ENCODE results near the gene ATG13.

DNA sequence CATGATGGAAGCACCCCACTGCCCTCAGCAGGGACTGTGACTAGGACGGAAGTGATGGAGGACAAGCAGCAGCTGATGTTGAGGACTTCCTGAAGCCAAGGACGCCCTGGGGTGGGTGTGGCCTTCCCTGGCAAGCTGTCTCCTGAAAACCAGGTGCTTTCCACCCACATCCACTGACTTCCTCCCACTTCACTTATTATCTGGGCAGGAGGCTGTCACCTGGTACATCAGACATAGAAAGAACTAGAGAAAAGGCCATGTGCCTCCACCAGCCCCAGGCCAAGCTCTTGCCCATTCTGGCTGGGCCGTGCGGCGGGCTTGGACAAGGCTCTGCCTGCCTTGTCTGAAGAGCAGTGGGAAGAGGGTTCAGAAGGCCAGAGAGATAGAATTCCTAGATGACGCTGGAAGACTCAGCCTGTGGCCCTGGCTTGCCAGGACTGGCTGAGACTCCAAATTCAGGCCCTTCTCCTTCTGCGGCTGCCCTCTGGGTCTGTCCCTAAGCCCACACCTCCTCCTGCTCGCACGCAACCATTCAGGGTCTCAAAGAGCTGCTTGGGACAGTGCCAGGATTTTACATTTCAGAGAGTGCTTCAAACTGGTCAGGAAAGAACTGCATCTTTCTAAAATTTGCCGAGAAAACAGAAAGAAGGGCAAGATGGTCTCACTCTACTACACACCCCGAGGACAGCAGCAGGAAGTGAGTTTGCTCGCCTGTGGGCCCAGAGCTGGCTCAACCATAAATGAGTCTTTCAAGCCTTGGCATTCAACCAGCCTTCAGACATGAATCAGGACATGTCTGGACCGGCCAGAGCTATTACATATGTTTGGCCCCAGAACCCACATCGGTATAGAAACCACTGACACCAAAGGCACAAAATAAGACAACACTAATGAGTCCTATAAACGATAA lies 69.8 kb downstream of the ATG13 start:
- TF ChIP-seq, protein P1, sequence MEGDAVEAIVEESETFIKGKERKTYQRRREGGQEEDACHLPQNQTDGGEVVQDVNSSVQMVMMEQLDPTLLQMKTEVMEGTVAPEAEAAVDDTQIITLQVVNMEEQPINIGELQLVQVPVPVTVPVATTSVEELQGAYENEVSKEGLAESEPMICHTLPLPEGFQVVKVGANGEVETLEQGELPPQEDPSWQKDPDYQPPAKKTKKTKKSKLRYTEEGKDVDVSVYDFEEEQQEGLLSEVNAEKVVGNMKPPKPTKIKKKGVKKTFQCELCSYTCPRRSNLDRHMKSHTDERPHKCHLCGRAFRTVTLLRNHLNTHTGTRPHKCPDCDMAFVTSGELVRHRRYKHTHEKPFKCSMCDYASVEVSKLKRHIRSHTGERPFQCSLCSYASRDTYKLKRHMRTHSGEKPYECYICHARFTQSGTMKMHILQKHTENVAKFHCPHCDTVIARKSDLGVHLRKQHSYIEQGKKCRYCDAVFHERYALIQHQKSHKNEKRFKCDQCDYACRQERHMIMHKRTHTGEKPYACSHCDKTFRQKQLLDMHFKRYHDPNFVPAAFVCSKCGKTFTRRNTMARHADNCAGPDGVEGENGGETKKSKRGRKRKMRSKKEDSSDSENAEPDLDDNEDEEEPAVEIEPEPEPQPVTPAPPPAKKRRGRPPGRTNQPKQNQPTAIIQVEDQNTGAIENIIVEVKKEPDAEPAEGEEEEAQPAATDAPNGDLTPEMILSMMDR (IDR thresholded peaks at IDR 0.05 in 2 of 3, conservative IDR thresholded peaks at IDR 0.05 in 1 of 3; ENCODE audit: borderline replicate concordance in 1 of 3, insufficient read depth in 1 of 3, low read depth in 2 of 3, low read length in 2 of 3) = no peak
- TF ChIP-seq ZNF274 (IDR thresholded peaks at IDR 0.05; ENCODE audit: low read depth, low read length) = no peak
- no peak for TF ChIP-seq POLR2AphosphoS5 (IDR thresholded peaks at IDR 0.05; ENCODE audit: low read depth, low read length)
